ENCODE measurements around the gene SNAP47.

Gene SNAP47

DNA sequence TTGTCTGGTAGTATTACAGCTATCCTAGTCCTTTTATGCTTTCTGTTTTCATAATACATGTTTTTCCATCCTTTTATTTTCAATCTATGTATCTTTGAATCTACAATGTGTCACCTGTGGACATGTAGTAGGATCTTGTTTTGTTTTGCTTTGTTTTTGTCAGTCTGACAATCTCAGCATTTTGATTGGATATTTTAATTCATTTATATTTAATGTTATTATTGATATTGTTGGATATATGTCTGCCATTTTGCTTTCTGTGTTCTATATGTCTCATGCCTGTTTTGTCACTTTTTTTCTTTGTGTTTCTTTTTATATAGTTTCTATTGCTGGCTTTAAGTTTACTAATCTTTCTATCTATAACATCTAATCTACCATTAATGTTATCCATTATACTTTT is 68.7 kb downstream of the SNAP47 start:
- DNase-seq, result no peak

DNA sequence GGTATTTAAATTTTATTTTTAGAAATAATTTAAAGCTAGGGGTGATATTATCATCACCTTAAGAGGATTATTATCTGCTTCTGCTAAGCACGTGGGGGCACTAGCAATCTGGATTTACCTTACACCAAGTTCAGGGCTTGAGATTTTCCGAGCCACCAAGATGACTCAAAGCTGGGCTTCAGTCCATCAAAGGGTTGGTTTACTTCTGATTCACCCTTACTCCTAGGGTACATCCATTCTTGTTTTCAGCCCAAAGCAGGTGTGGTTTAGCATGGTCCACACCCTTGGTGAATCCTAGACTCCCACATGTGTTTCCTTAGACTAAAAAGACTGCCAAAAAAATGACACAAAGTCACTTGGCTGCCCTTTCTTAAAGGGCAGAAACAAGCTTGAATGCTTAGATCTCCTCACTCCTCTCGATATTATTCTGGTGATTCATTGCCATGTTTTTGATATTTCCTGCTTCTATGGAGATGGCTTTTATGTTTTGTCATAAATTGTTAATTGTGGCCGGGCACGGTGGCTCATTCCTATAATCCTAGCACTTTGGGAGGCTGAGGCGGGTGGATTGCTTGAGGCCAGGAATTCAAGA is 70.5 kb downstream of the SNAP47 start:
- no peak for DNase-seq

DNA sequence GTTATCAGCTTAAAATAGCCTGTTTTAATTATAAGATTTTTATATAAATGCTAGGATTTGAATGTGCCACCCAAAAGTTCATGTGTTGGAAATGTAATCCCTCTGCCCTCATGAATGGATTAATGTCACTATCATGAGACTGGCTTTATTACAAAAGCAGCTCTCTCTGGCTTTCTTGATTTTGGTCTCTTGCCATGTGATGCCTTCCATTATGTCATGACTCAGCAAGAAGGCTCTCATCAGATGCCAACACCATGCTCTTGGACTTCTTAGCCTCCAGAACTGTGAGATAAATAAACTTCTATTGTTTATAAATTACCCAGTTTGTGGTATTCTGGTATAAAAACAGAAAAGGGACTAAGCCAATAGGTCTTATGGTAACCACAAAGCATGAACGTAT is 73.3 kb downstream of the SNAP47 start:
- no peak for DNase-seq

- no peak for DNase-seq
Measured at GRCh38 chr1:227809026-227809425, 73.8 kb downstream of the SNAP47 start.

DNA sequence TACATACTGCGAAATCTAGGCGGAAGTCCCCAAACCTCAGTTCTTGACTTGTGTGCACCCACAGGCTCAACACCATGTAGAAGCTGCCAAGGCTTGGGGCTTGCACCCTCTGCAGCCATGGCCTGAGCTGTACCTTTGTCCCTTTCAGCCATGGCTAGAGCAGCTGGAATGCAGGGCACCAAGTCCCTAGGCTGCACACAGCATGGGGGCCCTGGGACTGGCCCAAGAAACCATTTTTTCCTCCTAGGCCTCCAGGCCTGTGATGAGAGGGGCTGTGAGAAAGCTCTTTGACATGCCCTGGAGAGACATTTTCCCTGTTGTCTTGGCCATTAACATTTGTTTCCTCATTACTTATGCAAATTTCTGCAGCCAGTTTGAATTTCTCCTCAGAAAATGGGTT is 78.7 kb downstream of the SNAP47 start:
- no peak for DNase-seq

GRCh38 chr1:227815468-227816409 is 80.5 kb downstream of the SNAP47 start, which contains the start of gene PRSS38:
PRSS38 (plus strand) TSS chr1:227815675; CDS start chr1:227815717, 42 bp downstream.
- no peak for DNase-seq

DNA sequence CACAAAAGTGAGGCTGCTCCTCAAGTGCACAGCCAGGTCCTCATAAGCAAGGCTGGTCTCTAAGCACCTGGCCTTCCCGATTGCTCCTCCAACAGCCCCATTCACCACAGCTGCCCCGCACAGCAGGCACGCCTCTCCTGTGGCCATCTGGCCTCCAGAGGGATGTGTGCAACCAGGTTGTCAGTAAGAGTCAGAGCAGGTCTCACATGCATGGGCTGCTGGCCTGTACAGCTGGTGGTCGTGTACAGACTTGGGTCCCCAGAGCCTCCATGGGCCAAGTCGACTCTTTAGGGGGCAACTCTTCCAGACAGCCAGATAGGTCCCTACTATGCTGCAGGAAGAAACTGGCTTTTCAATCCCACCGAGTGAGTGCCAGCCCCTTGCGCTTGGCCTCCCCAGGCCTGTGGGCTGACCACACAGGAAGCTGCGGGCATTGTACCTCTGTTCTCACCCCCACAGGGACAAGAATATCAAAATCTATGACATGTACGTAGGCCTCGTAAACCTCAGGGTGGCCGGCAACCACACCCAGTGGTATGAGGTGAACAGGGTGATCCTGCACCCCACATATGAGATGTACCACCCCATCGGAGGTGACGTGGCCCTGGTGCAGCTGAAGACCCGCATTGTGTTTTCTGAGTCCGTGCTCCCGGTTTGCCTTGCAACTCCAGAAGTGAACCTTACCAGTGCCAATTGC is 81.7 kb downstream of the SNAP47 start:
- DNase-seq, result no peak

DNA sequence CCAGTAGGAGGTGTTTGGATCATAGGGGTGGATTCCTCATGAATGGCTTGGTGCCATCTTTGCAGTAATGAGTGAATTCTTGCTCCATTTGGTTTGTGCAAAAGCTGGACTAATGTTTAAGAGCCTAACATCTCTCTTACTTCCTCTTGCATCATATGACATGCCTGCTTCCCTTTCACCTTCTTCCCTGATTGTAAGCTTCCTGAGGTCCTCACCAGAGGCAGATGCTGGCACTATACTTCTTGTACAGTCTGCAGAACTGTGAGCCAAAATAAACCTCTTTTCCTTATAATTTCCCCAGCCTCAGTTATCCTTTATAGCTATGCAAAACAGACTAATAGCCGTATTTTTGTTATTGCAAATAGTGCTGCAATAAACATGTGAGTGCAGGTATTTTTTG is 88.3 kb downstream of the SNAP47 start:
- DNase-seq, result no peak

DNA sequence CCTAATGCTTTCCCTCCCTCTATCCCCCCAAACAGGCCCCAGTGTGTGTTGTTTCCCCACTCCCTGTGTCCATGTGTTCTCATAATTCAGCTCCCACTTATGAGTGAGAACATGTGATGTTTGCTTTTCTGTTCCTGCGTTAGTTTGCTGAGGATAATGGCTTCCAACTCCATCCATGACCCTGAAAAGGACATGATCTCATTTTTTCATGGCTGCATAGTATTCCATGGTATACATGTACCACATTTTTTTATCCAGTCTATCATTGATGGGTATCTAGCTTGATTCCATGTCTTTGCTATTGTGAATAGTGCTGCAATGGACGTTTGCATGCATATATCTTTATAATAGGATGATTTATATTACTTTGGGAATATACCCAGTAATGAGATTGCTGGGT is 89.0 kb downstream of the SNAP47 start:
- DNase-seq, result no peak

DNA sequence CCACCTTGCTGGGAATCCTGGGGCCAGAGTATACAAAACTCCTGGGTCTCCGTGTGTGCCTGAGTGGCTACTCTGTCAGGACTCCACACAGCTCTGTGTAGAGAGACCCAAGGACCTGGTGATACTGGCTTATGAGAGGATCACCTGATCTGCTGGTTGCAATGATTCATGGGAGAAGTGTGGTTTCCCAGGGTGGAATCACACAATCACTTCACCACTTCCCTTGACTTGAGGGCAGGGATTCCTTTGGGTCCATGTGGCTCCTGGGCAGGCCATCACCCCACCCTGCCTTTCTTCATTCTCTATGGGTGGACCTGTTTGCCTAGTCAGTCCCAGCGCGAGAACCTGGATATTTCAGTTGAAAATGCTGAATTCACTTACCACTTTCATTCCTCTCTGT is 93.6 kb downstream of the SNAP47 start:
- no peak for DNase-seq

Data from suppressor macrophage treated with lipopolysaccharide for 4 hours (primary cell).